ENCODE measurements around the gene SEMA4F.

The SEMA4F gene, protein sequence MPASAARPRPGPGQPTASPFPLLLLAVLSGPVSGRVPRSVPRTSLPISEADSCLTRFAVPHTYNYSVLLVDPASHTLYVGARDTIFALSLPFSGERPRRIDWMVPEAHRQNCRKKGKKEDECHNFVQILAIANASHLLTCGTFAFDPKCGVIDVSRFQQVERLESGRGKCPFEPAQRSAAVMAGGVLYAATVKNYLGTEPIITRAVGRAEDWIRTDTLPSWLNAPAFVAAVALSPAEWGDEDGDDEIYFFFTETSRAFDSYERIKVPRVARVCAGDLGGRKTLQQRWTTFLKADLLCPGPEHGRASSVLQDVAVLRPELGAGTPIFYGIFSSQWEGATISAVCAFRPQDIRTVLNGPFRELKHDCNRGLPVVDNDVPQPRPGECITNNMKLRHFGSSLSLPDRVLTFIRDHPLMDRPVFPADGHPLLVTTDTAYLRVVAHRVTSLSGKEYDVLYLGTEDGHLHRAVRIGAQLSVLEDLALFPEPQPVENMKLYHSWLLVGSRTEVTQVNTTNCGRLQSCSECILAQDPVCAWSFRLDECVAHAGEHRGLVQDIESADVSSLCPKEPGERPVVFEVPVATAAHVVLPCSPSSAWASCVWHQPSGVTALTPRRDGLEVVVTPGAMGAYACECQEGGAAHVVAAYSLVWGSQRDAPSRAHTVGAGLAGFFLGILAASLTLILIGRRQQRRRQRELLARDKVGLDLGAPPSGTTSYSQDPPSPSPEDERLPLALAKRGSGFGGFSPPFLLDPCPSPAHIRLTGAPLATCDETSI

DNA sequence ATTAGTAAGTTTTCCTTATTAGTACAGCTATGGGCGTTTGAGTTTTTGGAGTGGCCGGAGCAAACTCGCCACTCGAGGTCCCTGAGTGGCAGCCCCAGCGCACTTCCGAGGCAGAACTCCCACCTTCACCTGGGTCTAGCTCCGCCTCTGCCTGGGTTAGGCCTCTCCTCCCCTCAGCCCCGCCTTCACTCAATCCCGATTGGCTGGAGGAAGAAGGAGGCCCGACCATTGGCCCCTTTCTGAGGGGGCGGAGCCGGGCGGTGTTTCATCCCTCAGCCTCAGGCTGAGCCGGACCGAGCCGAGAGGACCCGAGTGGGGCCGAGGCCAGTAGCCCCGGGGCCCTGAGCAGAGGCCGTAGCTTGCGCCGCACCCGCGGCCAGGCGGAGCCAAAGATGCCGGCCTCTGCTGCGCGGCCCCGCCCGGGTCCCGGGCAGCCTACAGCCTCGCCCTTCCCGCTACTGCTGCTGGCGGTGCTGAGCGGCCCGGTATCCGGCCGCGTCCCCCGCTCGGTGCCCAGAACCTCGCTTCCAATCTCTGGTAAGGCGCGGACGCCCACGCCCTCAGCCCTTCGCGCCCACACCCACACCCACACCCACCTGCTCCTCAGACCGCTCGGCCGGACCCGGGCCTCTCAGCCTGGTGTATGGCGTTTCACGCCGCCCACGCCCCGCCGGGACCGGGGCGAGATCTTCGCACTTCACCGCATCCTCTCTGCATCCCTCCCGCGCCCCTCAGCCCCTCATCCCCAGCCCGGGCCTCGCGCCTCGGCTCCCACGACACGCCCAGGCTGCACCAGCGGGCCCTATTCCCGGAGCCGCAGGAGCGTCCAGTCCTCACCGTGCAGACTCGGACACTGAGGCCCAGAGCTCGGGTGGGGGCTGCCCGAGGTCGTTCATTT is at the start of gene SEMA4F:
SEMA4F (plus strand) TSS at position 263 of the 898 bp plus-strand sequence; CDS start at position 393, 130 bp downstream.
- H3K4me3 ChIP-seq (replicated peaks in 1 of 2; ENCODE audit: low read depth in 2 of 2, low read length in 2 of 2) = peak within 1 kb of the TSS; percentile 68 to 72
- DNase-seq (ENCODE audit: low read depth in 2 of 2) = peak; percentile 94
- TF ChIP-seq, protein P1, sequence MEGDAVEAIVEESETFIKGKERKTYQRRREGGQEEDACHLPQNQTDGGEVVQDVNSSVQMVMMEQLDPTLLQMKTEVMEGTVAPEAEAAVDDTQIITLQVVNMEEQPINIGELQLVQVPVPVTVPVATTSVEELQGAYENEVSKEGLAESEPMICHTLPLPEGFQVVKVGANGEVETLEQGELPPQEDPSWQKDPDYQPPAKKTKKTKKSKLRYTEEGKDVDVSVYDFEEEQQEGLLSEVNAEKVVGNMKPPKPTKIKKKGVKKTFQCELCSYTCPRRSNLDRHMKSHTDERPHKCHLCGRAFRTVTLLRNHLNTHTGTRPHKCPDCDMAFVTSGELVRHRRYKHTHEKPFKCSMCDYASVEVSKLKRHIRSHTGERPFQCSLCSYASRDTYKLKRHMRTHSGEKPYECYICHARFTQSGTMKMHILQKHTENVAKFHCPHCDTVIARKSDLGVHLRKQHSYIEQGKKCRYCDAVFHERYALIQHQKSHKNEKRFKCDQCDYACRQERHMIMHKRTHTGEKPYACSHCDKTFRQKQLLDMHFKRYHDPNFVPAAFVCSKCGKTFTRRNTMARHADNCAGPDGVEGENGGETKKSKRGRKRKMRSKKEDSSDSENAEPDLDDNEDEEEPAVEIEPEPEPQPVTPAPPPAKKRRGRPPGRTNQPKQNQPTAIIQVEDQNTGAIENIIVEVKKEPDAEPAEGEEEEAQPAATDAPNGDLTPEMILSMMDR (IDR thresholded peaks at IDR 0.05; ENCODE audit: low read depth, low read length) = no peak

DNA sequence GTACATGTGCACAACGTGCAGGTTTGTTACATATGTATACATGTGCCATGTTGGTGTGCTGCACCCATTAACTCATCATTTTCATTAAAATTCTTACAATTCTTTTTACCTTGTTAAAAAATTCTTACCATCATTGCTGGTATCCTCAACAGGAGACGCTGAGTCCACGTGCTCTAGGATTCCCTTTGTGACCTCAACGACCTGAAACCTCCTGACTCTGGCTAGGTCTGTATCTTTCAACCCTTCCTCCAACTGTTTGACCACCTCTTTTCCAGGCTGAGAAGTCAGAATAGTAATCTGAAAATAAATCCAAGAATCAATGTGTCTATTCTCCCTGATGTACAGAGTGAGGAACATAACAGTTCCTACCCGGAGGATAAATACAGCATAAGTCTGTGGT is 47.1 kb upstream of the SEMA4F start:
- TF ChIP-seq, protein P1 (IDR thresholded peaks at IDR 0.05; ENCODE audit: low read depth, low read length) = no peak
- no peak for DNase-seq (ENCODE audit: low read depth in 2 of 2)
- H3K4me3 ChIP-seq (replicated peaks in 1 of 2; ENCODE audit: low read depth in 2 of 2, low read length in 2 of 2) = no peak overlapping the region

DNA sequence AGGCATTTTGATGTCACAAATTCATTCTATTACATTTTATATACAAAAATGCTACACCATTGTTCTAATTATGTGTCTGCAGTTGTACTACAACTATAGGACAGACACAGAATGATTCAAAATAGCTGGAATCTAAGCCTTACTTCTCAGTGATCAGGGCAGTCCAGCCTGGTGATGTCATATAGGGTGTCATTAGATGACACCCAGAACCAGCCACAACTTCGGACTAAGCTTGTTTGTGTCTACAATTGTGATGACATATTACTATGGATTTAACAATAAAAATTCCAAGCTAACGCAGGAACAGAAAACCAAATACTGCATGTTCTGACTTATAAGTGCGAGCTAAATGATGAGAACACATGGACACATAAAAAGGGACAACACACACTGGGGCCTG is 36.9 kb upstream of the SEMA4F start:
- TF ChIP-seq, protein P1 (IDR thresholded peaks at IDR 0.05; ENCODE audit: low read depth, low read length) = no peak
- no peak overlapping the region for H3K4me3 ChIP-seq (replicated peaks in 1 of 2; ENCODE audit: low read depth in 2 of 2, low read length in 2 of 2)
- peak in 1 of 2 donors; percentile 7 for DNase-seq (ENCODE audit: low read depth in 2 of 2)

DNA sequence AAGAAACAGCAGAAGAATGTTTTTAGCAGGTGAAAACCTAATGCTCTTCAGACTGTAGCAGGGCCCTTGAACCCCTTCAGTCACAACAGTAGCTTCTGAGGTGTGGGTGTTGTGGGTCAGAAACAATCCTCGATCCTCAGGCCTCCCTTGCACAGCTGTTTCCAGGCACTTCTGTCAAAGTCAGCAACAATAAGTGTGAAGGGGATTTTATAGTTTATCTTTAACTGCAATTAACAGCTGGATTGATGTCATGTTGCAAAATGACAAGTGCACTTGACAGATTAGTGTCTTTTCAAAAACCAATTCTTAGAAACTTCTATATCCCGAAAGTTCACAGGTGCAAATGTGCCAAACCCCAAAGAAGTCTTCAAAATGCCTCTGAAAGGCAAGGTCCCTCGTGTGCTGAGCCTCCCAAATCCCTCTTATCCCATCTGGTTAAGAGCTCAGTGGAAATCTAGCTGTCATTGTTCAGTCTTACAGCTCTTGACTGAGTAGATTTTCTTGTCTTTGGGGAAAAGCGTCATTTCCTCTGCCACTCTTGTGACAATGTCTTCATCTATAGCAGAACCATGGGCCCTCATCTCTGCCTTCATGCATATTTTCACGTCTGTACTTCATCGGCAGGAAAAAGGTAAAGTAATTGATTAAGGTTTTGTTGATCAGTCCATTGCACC is 35.5 kb upstream of the SEMA4F start:
- no peak overlapping the region for H3K4me3 ChIP-seq (replicated peaks in 1 of 2; ENCODE audit: low read depth in 2 of 2, low read length in 2 of 2)
- no peak for DNase-seq (ENCODE audit: low read depth in 2 of 2)
- TF ChIP-seq, protein P1 (IDR thresholded peaks at IDR 0.05; ENCODE audit: low read depth, low read length) = no peak

DNA sequence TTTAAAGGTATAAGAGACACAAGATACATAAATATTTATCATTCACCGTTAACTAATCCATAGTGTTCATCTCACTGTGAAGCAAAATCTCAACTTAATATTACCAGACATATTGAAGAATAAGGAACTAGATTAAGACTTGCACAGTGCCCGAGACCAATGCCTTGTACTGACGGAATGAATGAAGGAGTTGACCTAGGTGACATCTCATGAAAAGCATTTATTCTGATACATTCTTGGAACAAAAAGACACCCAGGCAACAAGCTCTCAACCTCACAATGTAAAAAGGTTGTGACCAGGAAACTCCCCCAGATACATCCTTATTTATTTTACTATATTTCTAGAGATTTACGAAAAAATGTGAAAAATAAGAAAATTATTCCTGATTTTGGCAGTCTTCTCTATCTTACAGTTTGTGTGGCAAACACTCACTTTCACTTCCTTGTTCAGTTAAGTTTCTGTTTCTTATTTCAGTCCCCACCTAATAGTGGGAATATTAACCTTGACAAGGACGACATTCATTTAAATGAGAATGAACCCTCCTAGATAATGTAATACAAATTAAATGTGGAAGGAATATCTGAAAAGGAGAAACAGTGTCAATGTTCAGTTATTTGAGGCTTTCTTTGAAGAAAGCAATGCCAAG is 34.3 kb upstream of the SEMA4F start:
- no peak overlapping the region for H3K4me3 ChIP-seq (replicated peaks in 1 of 2; ENCODE audit: low read depth in 2 of 2, low read length in 2 of 2)
- no peak for DNase-seq (ENCODE audit: low read depth in 2 of 2)
- TF ChIP-seq, protein P1 (IDR thresholded peaks at IDR 0.05; ENCODE audit: low read depth, low read length) = no peak
